GM13976 (cell line): Measurements from ENCODE around the gene POLE.

ENCODE experiments used
- DNase-seq: peaks from one replicate; pipeline ENCODE4 v3.0.0; 2012; ENCODE audit warnings: low spot score
- CTCF ChIP-seq: IDR thresholded peaks from 2 replicates; pipeline ENCODE4 v1.5.1; 2012; ENCODE audit warnings: borderline replicate concordance, mild to moderate bottlenecking; ENCODE audit not compliant: insufficient read depth; ENCODE audit errors: extremely low read depth, missing control alignments, control extremely low read depth
- in situ Hi-C: fragments of 300-500 bp; cut with MboI; formaldehyde crosslinking; loops from one replicate; pipeline ENCODE4 v1.12.0; 2022; ENCODE audit warnings: low sequenced_read_pairs, mixed read lengths, inconsistent platforms; ENCODE audit not compliant: unreplicated experiment

The POLE gene

DNA sequence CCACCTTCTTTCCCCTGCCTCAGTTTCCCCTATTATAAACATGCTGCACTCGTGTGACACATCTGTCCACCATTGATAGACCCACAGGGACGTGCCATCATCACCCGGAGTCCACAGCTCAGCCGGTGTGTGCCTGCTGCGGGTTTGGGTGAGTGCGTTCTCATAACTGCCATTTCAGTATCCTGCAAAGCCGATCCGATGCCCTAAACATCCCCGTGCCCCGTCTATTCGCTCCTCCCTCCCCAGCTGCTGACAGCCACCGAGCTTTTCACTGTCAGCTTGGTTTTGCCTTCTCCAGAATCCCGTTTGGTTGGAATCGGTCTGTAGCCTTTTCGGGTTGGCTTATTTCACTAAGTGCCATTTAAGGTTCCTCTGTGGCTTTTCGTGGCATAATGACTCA, 80.7 kb downstream of the POLE start:
- TF ChIP-seq CTCF = no peak
- in situ Hi-C loops = loop anchor here (25.0 kb wide), 1 partner anchor 194 kb away; no protein-coding TSS in a partner anchor
- DNase-seq = no peak

DNA sequence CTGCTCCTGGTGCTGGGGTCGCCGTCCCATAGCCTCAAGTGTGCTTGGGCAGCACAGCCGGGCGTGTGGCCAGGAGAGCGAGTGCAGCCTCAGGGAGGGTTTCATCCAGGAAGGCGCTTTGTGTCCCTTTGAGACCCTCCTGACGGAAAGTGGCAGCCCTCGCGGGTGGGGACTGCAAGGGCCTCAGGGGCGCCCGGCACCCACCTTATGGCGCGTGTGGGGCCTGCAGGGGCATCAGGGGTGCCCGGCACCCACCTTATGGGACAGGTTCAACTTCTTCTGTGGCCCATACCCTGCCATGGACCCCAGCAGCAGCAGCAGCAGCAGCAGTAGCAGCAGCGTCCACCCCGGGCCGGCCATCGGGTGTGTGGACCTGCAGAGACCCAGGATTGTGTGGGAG, 81.2 kb downstream of the POLE start:
- no peak for DNase-seq
- in situ Hi-C loops = loop anchor here (25.0 kb wide), 1 partner anchor 194 kb away; no protein-coding TSS in a partner anchor
- no peak for TF ChIP-seq CTCF

DNA sequence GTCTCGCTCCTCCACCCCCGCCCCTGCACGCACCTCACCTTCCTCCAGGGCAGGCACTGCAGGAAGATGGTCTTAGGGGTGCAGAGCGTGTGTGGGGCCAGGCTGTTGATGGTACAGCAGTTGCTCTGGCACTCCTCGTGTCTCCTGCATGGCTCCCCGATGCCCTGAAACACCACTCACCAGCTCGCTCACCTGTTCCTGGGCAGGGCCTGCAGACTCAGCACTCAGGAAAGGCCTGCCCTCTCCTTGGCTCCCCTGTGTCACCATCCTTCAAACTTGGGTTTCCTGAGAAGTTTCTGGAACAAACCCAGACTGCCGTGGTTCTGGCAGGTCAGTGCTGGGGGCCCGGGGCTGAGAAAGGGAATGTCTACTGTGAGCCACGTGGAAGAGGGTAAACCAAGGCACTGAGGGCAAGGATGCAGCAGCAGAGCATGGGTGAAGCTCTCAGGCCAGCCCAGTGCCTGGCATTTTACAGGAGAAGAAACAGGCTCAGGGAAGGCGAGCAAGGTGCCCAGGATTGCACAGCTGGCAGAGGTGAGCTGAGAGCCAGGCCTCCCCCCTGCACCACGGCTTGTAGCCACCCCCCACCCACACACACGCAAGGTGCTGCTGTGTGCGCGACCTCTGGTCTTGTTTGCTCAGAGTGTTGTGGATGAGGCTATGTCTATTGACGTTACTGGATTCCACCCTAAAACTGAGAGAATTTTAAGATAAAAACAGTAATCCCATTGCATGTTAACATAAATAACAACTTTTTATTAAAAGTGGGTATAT, 82.3 kb downstream of the POLE start:
- DNase-seq = no peak
- in situ Hi-C loops = loop anchor here (25.0 kb wide), 1 partner anchor 193 kb away; no protein-coding TSS in a partner anchor
- no peak for TF ChIP-seq CTCF

GRCh38 chr12:132604151-132604618, 83.0 kb downstream of the POLE start:
- in situ Hi-C loops = loop anchor here (25.0 kb wide), 1 partner anchor 192 kb away; no protein-coding TSS in a partner anchor
- TF ChIP-seq CTCF = no peak
- no peak for DNase-seq

DNA sequence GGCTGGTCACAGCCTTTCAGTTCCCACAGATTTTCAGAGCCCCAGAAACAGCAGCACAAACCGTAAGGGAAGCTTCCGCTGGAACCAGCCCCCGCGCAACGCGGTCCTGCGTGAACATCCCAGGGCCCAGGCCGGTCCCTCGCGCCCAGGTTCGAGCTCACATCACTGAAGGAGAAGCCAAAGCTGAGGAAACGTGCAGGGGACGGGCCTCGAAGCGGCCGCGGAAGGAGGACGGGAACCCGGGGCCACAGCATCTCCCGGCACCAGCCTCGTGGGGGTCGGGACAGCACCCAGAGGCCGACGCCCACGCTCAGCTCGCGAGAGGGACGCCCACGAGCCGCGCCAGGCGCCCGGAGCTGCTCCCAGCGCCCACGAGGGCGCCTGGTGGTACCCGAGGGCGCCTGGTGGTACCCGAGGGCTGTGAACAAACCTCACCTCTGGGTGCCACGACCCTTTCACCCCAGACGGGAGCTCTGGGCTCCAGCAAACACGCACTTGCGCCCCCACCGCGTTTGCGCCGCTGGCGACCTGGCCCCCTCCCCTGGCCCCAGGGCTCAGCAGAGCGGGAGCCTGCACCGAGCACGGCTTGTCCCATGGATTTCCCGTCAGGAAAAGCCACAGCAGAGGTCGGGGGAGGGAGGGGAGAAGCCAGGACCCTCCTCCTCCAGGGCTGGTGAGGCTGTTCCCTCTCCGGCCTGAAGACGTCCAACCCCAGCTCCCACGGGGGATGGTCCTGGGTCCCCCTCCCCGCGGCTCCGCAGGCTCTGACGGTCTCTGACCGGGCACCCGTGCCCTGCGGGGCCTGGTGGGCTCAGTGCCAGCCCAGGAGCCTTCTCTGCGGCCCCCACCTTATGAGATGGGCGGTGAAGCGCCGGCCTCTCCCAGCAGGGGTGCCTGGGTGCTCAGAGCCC, 83.6 kb downstream of the POLE start:
- no peak for TF ChIP-seq CTCF
- in situ Hi-C loops = loop anchor here (25.0 kb wide), 1 partner anchor 191 kb away; no protein-coding TSS in a partner anchor
- no peak for DNase-seq

GRCh38 chr12:132602572-132603239, 84.4 kb downstream of the POLE start:
- in situ Hi-C loops = loop anchor here (25.0 kb wide), 1 partner anchor 190 kb away; no protein-coding TSS in a partner anchor
- TF ChIP-seq CTCF = no peak
- no peak for DNase-seq
